Neural progenitor cell (in vitro differentiated cells): ENCODE measurements around the gene FRY. TPM values are rescaled to one million over a fixed set of nuclear protein-coding genes. Genes with fewer than 3 reads are reported as not detected.

Experiments used
- DNase-seq: peaks from one replicate; pipeline ENCODE4 v3.0.0-alpha.2; 2016; ENCODE audit warnings: low spot score
- H2AFZ ChIP-seq: fragments of 200-600 bp; sonication (generic); replicated peaks from 2 replicates; pipeline ENCODE4 v1.6.1; 2016; ENCODE audit warnings: antibody characterized with exemption
- H3F3A ChIP-seq: fragments of 200-600 bp; sonication (generic); 2 replicates; pipeline ENCODE4 v1.6.1; 2016; ENCODE audit warnings: antibody characterized with exemption, low read depth
- H3K27ac ChIP-seq: fragments of 200-600 bp; sonication (generic); 2 replicates; pipeline ENCODE4 v1.5.1; 2016; ENCODE audit warnings: mild to moderate bottlenecking
- H3K27me3 ChIP-seq: fragments of 200-600 bp; sonication (generic); 2 replicates; pipeline ENCODE4 v1.6.1; 2016; ENCODE audit warnings: mild to moderate bottlenecking, moderate library complexity
- H3K36me3 ChIP-seq: fragments of 200-600 bp; sonication (generic); 2 replicates; pipeline ENCODE4 v1.5.1; 2016
- H3K4me1 ChIP-seq: fragments of 200-600 bp; sonication (generic); 2 replicates; pipeline ENCODE4 v1.6.1; 2016; ENCODE audit warnings: mixed run types
- H3K4me2 ChIP-seq: fragments of 200-600 bp; sonication (generic); 2 replicates; pipeline ENCODE4 v1.6.1; 2016
- H3K4me3 ChIP-seq: fragments of 200-600 bp; sonication (generic); 2 replicates; pipeline ENCODE4 v1.5.1; 2016
- H3K79me2 ChIP-seq: fragments of 200-600 bp; sonication (generic); 2 replicates; pipeline ENCODE4 v1.6.1; 2016; ENCODE audit warnings: low read depth
- H3K9ac ChIP-seq: fragments of 200-600 bp; sonication (generic); 2 replicates; pipeline ENCODE4 v1.6.1; 2016
- H3K9me3 ChIP-seq: fragments of 200-600 bp; sonication (generic); 2 replicates; pipeline ENCODE4 v1.5.1; 2016; ENCODE audit warnings: low read depth
- H4K20me1 ChIP-seq: fragments of 200-600 bp; sonication (generic); 2 replicates; pipeline ENCODE4 v1.6.1; 2016; ENCODE audit warnings: low read depth
- H3K27ac Mint-ChIP-seq: 3 replicates; pipeline ENCODE4 v1.8.0; 2021; ENCODE audit warnings: mixed read lengths
- H3K27me3 Mint-ChIP-seq: 2 replicates; pipeline ENCODE4 v1.8.0; 2022; ENCODE audit warnings: low read depth, mild to moderate bottlenecking, inconsistent platforms, moderate library complexity, mixed read lengths; ENCODE audit not compliant: insufficient read depth
- H3K36me3 Mint-ChIP-seq: 3 replicates; pipeline ENCODE4 v1.8.0; 2021; ENCODE audit warnings: mixed read lengths
- H3K4me1 Mint-ChIP-seq: 3 replicates; pipeline ENCODE4 v1.8.0; 2021; ENCODE audit warnings: mixed read lengths
- H3K4me3 Mint-ChIP-seq: 3 replicates; pipeline ENCODE4 v1.8.0; 2021; ENCODE audit warnings: mild to moderate bottlenecking, moderate library complexity, mixed read lengths
- H3K9me3 Mint-ChIP-seq: 3 replicates; pipeline ENCODE4 v1.8.0; 2020; ENCODE audit warnings: mixed read lengths
- EZH2 ChIP-seq: fragments of 200-600 bp; sonication (generic); IDR thresholded peaks from 2 replicates; pipeline ENCODE4 v1.6.1; 2017; ENCODE audit warnings: antibody characterized with exemption, mild to moderate bottlenecking, moderate library complexity
- EZH2phosphoT487 ChIP-seq: fragments of 200-600 bp; sonication (generic); IDR thresholded peaks from 2 replicates; pipeline ENCODE4 v1.6.1; 2017; ENCODE audit warnings: antibody characterized with exemption
- total RNA-seq: library from RNA; depleted of rRNA; stranded (reverse); fragments of >200 nt; gene quantifications from 2 replicates; pipeline ENCODE4 v1.2.3, GENCODE V29; 2015; ENCODE audit warnings: low replicate concordance
- TF ChIP-seq, protein P1 (sequence below): fragments of 200-600 bp; sonication (generic); IDR thresholded peaks from 2 replicates; pipeline ENCODE4 v1.5.1; 2017; ENCODE audit warnings: antibody characterized with exemption, mild to moderate bottlenecking

The FRY gene
- total RNA-seq, 1 donor from 2014 or later = 12.6 TPM

DNA sequence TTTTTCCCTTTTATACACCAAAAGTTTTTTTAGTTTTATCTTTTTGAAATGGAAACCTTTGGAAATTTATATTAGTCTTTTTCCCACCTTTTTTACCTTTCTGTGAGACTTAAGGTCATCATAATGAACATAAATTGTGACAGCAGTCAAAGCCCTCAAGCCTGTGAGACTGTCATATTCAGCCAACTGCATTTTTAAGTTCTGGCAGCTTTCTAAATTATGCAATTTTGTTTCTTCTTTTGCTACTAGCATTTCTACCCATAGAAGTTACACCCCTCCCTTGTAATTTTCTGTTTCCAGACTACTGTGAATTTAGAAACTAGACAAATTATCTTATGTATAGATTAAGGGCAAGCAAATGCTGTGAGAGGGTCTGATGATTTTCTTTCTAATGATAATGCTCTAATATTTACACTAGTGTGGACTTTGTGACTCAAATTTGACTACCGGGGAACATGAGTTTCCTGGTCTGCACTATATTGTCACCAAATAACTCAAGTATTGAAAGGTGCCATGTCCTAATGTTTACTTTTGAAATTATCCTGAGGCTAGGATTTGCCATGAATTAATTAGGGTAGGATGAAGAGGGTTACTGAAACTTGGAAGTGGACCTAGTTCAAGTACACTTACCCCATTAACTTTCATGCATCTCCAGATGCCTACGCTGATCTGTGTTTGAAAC lies 43.7 kb downstream of the FRY start:
- Histone ChIP-seq H4K20me1 (no peaks in the 10 kb centered on the region), H3K27me3 (no peaks in the 10 kb centered on the region), H3K9ac (no peak overlapping the region), H3F3A (no peaks in the 10 kb centered on the region), H3K4me3 (no peak overlapping the region), H3K27ac (no peak overlapping the region), H3K4me2 (no peak overlapping the region), H3K9me3 (no peaks in the 10 kb centered on the region), H3K4me1 (peaks cover 10% of the 10 kb centered on the region), H3K36me3 (no peaks in the 10 kb centered on the region), H3K79me2 (peaks cover 3% of the 10 kb centered on the region), H2AFZ (no peak overlapping the region)
- no peak for DNase-seq
- H3K9me3 Mint-ChIP-seq = peaks cover 6% of the 10 kb centered on the region
- H3K4me1 Mint-ChIP-seq = no peaks in the 10 kb centered on the region
- no peaks in the 10 kb centered on the region for H3K36me3 Mint-ChIP-seq
- TF ChIP-seq EZH2 = no peak
- TF ChIP-seq EZH2phosphoT487 = no peak
- TF ChIP-seq, protein P1, sequence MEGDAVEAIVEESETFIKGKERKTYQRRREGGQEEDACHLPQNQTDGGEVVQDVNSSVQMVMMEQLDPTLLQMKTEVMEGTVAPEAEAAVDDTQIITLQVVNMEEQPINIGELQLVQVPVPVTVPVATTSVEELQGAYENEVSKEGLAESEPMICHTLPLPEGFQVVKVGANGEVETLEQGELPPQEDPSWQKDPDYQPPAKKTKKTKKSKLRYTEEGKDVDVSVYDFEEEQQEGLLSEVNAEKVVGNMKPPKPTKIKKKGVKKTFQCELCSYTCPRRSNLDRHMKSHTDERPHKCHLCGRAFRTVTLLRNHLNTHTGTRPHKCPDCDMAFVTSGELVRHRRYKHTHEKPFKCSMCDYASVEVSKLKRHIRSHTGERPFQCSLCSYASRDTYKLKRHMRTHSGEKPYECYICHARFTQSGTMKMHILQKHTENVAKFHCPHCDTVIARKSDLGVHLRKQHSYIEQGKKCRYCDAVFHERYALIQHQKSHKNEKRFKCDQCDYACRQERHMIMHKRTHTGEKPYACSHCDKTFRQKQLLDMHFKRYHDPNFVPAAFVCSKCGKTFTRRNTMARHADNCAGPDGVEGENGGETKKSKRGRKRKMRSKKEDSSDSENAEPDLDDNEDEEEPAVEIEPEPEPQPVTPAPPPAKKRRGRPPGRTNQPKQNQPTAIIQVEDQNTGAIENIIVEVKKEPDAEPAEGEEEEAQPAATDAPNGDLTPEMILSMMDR = no peak
- H3K27me3 Mint-ChIP-seq = peaks cover 2% of the 10 kb centered on the region
- H3K27ac Mint-ChIP-seq = no peak overlapping the region
- H3K4me3 Mint-ChIP-seq = no peak overlapping the region

DNA sequence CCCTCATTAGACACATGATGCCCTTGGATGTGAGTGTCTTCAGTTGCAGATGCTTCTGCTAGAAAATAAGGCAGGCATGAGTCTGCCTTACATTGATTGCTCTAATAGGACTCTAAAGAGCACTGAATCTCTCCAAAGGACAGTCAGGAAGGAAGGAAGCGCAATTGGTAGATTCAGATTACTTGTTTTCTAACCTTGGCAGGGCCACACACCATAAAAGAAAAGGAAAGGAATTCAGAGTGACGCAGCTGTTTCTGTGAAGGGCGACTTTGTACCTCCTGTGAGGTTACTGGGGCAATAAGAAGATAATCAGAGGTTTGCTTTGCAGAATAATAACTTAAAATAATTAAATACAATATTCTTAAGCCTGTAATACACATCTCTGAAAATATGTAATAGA lies 48.0 kb downstream of the FRY start:
- TF ChIP-seq, protein P1 = no peak
- TF ChIP-seq EZH2phosphoT487 (no peak), EZH2 (no peak)
- Histone ChIP-seq H3K27ac (no peak overlapping the region), H3K4me2 (no peak overlapping the region), H3K9ac (no peak overlapping the region), H3K4me3 (no peak overlapping the region), H4K20me1 (no peaks in the 10 kb centered on the region), H3K36me3 (no peaks in the 10 kb centered on the region), H3K79me2 (no peaks in the 10 kb centered on the region), H3K27me3 (no peaks in the 10 kb centered on the region), H2AFZ (no peak overlapping the region), H3K9me3 (no peaks in the 10 kb centered on the region), H3K4me1 (peaks cover 38% of the 10 kb centered on the region), H3F3A (no peaks in the 10 kb centered on the region)
- Mint-ChIP-seq H3K36me3 (no peaks in the 10 kb centered on the region), H3K4me1 (peaks cover 3% of the 10 kb centered on the region), H3K27ac (no peak overlapping the region), H3K9me3 (no peaks in the 10 kb centered on the region), H3K4me3 (no peak overlapping the region), H3K27me3 (no peaks in the 10 kb centered on the region)
- DNase-seq = no peak

GRCh38 chr13:32080328-32080744 lies 48.8 kb downstream of the FRY start:
- Histone ChIP-seq H3F3A (peaks cover under 1% of the 10 kb centered on the region), H3K9me3 (no peaks in the 10 kb centered on the region), H3K4me2 (no peak overlapping the region), H3K79me2 (no peaks in the 10 kb centered on the region), H4K20me1 (no peaks in the 10 kb centered on the region), H3K9ac (no peak overlapping the region), H3K4me1 (peaks cover 38% of the 10 kb centered on the region), H3K36me3 (no peaks in the 10 kb centered on the region), H3K4me3 (no peak overlapping the region), H3K27ac (no peak overlapping the region), H3K27me3 (no peaks in the 10 kb centered on the region), H2AFZ (no peak overlapping the region)
- peaks cover under 1% of the 10 kb centered on the region for H3K27me3 Mint-ChIP-seq
- TF ChIP-seq EZH2phosphoT487 (no peak), EZH2 (no peak)
- TF ChIP-seq, protein P1 = no peak
- no peak overlapping the region for H3K27ac Mint-ChIP-seq
- no peak for DNase-seq
- H3K4me3 Mint-ChIP-seq = no peak overlapping the region
- no peaks in the 10 kb centered on the region for H3K9me3 Mint-ChIP-seq
- H3K4me1 Mint-ChIP-seq = peaks cover 3% of the 10 kb centered on the region
- no peaks in the 10 kb centered on the region for H3K36me3 Mint-ChIP-seq
